Activated CD4-positive, alpha-beta memory T cell treated with anti-CD3 and anti-CD28 coated beads, Interleukin-2, amount 10 ng/mL, durations not matched to agents 7 days and 5 days (primary cell): Measurements from ENCODE around the gene FAM229A. TPM values are rescaled to one million over a fixed set of nuclear protein-coding genes. Genes with fewer than 3 reads are reported as not detected.

Experiments used
- CTCF ChIA-PET: fragments of 350-600 bp; sonication (Branson Sonifier 250); formaldehyde crosslinking; loops from one replicate; lab custom pipeline; 2021; ENCODE audit warnings: antibody characterized with exemption, inconsistent platforms; lab: Charles Lee
- POLR2A ChIA-PET: fragments of 350-600 bp; sonication (Branson Sonifier 250); formaldehyde crosslinking; loops from one replicate; lab custom pipeline; 2021; ENCODE audit warnings: antibody characterized with exemption; lab: Charles Lee
- DNase-seq: peaks from one replicate; pipeline ENCODE4 v3.0.0-alpha.2; 2020
- H3K27ac Mint-ChIP-seq: one replicate; pipeline ENCODE4 v1.8.0; 2021; ENCODE audit warnings: mild to moderate bottlenecking, mixed read lengths
- H3K27me3 Mint-ChIP-seq: one replicate; pipeline ENCODE4 v1.8.0; 2021; ENCODE audit warnings: mixed read lengths
- H3K36me3 Mint-ChIP-seq: one replicate; pipeline ENCODE4 v1.8.0; 2021; ENCODE audit warnings: low read depth, mixed read lengths
- H3K4me1 Mint-ChIP-seq: one replicate; pipeline ENCODE4 v1.8.0; 2021; ENCODE audit warnings: mixed read lengths
- H3K4me3 Mint-ChIP-seq: one replicate; pipeline ENCODE4 v1.8.0; 2021; ENCODE audit warnings: mild to moderate bottlenecking, mixed read lengths
- H3K9me3 Mint-ChIP-seq: one replicate; pipeline ENCODE4 v1.8.0; 2021; ENCODE audit warnings: mixed read lengths
- total RNA-seq, 2 experiments: library from RNA; stranded (reverse); gene quantifications; one replicate each; pipeline ENCODE4 v1.2.3, GENCODE V29; 2021

FAM229A gene
- total RNA-seq, 2 experiments from 2014 or later: 10.6 to 11.8 TPM

DNA sequence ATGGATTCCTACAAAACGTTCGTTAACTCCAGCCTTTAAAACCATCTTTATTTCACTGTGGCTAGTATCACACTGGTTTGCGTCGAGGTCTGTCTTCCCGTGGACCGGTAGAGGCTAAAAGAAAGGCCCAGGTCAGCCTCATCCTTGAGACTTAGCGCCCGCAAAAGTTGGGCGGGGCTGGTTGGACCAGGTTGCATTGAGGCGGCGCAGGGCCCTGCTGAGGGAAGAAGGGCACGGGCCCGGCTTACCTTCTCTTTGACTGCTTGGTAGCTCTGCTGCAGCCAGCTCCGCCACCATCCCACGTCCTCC lies 31.5 kb upstream of the FAM229A start:
- ChIA-PET POLR2A (interaction anchor here (0.8 to 2.0 kb wide), 13 partner anchors 12 to 380 kb away, joined by 3 to 11 read pairs (median 5); partner anchors contain the start of genes CCDC28B, IQCC, KHDRBS1 and MARCKSL1), CTCF (interaction anchor here (1.3 to 2.4 kb wide), 6 partner anchors 10 to 286 kb away, joined by 4 to 24 read pairs (median 6); partner anchors contain the start of gene KPNA6)
- H3K9me3 Mint-ChIP-seq: no peaks in the 10 kb centered on the region
- peak overlapping the region; percentile 100 for H3K4me3 Mint-ChIP-seq
- peaks cover 3% of the 10 kb centered on the region for H3K36me3 Mint-ChIP-seq
- H3K27me3 Mint-ChIP-seq: peaks cover 11% of the 10 kb centered on the region
- DNase-seq: peak; percentile 51
- peaks cover 30% of the 10 kb centered on the region for H3K4me1 Mint-ChIP-seq
- peak overlapping the region; percentile 98 for H3K27ac Mint-ChIP-seq

DNA sequence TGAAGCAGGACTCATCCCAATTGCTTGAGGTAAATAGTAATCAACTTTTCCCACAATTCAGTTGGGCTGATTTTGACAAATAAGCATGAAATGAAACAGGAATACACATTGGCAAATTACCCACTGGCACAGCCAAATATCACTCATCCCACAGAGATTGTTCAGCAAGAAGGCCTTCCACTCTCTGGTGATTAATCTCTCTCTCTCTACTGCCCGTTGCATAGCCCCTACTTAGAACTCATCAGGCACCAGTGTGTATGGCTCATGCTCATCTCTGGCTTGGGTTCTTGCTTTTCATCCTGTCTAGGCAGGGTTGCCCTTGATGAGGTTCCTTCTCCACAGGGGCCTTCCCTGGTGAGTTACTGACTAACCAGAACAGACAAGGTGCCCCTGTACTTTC lies 30.9 kb upstream of the FAM229A start:
- peaks cover 30% of the 10 kb centered on the region for H3K4me1 Mint-ChIP-seq

DNA sequence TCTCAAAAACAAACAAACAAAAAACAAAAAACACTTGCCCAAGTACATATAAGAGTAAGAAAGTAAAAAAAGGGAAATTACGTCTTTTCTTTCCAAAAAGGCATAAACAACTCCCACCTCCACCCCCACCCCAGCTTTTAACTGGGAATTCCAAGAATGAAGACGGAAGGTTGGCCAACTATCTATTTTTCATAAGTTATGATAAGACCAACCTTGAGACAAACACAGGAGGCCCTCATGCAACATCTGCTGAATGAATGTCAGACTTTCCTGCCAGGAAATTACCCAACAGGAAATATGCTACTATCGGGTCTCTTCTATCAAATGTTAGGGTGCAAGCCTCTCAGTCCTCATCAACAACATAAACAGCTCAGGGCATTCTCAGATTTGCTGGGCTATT lies 30.0 kb upstream of the FAM229A start:
- Mint-ChIP-seq H3K36me3 (peaks cover 3% of the 10 kb centered on the region), H3K9me3 (no peaks in the 10 kb centered on the region), H3K27me3 (peaks cover 5% of the 10 kb centered on the region), H3K4me1 (peaks cover 30% of the 10 kb centered on the region), H3K27ac (no peak overlapping the region), H3K4me3 (no peak overlapping the region)
- POLR2A ChIA-PET: interaction anchor here (1.0 to 1.4 kb wide), 2 partner anchors 137 to 152 kb away, joined by 3 read pairs; no protein-coding TSS in a partner anchor
- no peak for DNase-seq
- CTCF ChIA-PET: interaction anchor here (1.9 kb wide), 1 partner anchor 8 kb away, joined by 5 read pairs; no protein-coding TSS in a partner anchor

More for the DNA sequence above, 30.9 kb upstream of the FAM229A start:
- H3K36me3 Mint-ChIP-seq: peaks cover 3% of the 10 kb centered on the region
- POLR2A ChIA-PET: interaction anchor here (0.8 to 2.0 kb wide), 7 partner anchors 21 to 258 kb away, joined by 3 to 8 read pairs (median 3); partner anchors contain the start of gene RBBP4
- no peak for DNase-seq
- peak overlapping the region; percentile 100 for H3K4me3 Mint-ChIP-seq
- no peak overlapping the region for H3K27ac Mint-ChIP-seq
- no peaks in the 10 kb centered on the region for H3K9me3 Mint-ChIP-seq
- H3K27me3 Mint-ChIP-seq: peaks cover 8% of the 10 kb centered on the region
- CTCF ChIA-PET: interaction anchor here (1.3 to 1.9 kb wide), 2 partner anchors 8 to 20 kb away, joined by 4 to 5 read pairs; no protein-coding TSS in a partner anchor

DNA sequence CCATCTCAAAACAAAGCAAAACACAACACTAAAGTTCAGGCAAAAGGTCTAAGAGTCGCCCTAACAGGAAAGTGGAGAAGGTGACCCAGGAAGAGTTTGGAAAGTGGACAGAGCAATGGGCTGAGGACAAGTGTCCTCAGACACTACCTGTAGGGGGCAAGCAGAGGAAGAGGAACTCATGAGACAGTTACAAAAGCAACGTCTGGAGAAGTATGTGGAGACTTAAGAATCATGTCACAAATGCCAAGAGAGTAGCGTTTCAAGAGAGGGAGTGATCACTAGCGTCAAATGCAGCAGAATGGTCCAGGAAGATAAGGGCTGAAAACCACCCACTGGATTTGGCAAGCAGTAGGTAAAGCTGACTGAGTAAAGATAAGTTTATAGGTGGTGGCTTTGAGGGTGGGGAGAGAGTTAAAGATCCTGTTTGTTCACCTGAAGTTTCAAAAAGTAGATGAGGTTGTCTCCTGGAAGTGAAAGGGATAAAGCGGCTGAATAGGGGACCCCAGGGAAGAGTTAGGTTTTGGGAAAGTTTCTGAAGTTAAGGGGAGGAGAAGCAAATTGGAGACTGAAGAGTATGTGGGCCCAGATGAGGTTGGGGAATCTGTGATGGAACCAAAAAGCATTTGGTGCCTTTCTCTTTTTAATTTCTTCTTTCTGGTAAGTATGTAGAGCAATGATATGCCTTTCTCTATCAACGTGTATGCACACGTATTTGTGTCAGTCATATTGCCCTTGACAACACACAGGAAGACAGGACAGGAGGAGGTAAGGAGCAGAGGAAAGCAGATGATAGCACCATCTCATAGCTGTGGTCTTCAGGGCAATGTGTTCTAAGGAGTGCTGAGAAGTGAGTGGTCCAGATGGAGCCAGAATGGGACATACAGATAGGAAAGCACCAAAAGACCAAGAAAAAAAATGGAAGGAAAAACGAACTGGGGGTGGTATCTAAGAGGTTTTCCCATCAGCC lies 28.9 kb upstream of the FAM229A start:
- H3K27me3 Mint-ChIP-seq: no peaks in the 10 kb centered on the region
- POLR2A ChIA-PET: no interaction called here
- no peak overlapping the region for H3K4me3 Mint-ChIP-seq
- H3K36me3 Mint-ChIP-seq: peaks cover 11% of the 10 kb centered on the region
- CTCF ChIA-PET: interaction anchor here (1.9 kb wide), 1 partner anchor 10 kb away, joined by 5 read pairs; no protein-coding TSS in a partner anchor
- H3K9me3 Mint-ChIP-seq: no peaks in the 10 kb centered on the region
- no peak for DNase-seq
- H3K4me1 Mint-ChIP-seq: peaks cover 30% of the 10 kb centered on the region
- no peak overlapping the region for H3K27ac Mint-ChIP-seq

DNA sequence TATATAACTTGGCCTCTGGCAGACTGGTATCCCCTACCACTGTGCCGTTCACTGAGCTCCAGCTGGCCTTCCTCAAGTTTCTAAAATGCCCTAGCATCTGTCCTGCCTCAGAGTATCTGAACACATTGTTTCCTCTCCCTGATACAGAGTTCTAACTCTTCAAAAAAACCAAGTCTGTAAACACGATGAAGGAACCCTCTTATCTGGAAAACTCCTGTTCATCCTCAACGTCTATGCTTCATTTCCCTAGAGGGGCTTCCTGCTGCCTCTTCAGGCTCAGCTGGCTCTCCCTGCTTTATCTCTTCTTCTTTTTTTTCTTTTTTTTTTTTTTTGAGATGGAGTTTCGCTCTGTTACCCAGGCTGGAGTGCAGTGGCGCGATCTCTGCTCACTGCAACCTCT lies 26.4 kb upstream of the FAM229A start:
- ChIA-PET CTCF (no interaction called here), POLR2A (no interaction called here)
- Mint-ChIP-seq H3K36me3 (peaks cover 16% of the 10 kb centered on the region), H3K4me3 (no peak overlapping the region), H3K27me3 (no peaks in the 10 kb centered on the region), H3K9me3 (no peaks in the 10 kb centered on the region), H3K4me1 (peaks cover 14% of the 10 kb centered on the region), H3K27ac (no peak overlapping the region)
- DNase-seq: no peak

DNA sequence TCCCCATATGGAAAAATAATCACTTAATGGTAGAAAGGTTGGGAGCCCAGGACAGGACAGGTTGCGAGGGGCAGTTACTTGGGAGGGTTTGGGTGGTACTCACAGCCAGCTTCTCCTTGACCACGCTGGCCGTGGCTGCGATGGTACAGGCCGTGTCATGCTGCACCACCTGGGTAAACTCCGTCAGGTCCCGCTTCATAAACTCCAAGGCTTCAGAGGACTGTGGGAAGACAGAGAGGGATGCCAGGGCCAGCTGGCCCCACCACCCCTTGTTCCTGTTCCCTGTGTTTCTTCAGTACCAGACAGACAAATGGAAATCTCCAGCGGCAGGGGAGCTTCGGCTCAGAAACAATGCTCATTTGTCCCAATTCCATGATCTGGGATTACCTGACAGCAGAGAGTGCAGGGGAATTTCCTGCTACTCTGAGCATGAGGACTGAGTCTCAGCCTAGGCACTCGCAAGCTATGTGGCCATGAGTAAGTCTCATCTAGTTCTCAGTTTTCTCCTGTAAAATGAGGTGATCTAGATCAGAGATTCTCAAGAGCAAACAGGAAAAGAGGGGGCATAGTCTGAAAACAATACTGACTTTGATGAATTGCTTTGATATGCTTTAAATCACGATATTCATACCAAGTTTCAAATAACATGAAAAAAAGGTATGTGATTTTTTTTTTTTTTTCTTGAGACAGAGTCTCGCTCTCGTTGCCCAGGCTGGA lies 24.5 kb upstream of the FAM229A start:
- ChIA-PET POLR2A (no interaction called here), CTCF (interaction anchor here (0.6 to 1.5 kb wide), 3 partner anchors 13 to 211 kb away, joined by 3 to 4 read pairs (median 4); no protein-coding TSS in a partner anchor)
- Mint-ChIP-seq H3K9me3 (no peaks in the 10 kb centered on the region), H3K36me3 (peaks cover 25% of the 10 kb centered on the region), H3K27ac (no peak overlapping the region), H3K4me3 (no peak overlapping the region), H3K4me1 (no peaks in the 10 kb centered on the region), H3K27me3 (no peaks in the 10 kb centered on the region)
- DNase-seq: no peak

DNA sequence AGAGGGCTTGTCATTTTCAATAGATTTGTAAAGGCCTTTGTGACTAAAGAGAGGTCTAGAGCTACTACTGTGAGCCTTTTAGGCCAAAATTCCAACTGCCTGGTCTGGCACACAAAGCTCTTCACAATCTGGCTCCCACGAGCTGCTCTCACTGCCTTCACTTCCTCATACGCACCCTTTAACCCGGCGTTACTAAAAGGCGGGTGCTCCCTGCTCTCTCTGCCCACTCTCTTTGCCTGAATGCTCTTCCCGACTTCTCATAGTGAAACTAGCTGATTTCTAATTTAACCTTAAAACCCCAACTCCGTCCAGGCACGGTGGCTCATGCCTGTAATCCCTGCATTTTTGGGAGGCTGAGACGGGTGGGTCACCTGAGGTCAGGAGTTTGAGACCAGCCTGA lies 17.8 kb upstream of the FAM229A start:
- Mint-ChIP-seq H3K27me3 (no peaks in the 10 kb centered on the region), H3K9me3 (no peaks in the 10 kb centered on the region), H3K36me3 (peaks cover 56% of the 10 kb centered on the region), H3K27ac (no peak overlapping the region), H3K4me3 (no peak overlapping the region), H3K4me1 (no peaks in the 10 kb centered on the region)
- DNase-seq: no peak
- ChIA-PET POLR2A (no interaction called here), CTCF (interaction anchor here (1.0 kb wide), 1 partner anchor 21 kb away, joined by 3 read pairs; no protein-coding TSS in a partner anchor)

DNA sequence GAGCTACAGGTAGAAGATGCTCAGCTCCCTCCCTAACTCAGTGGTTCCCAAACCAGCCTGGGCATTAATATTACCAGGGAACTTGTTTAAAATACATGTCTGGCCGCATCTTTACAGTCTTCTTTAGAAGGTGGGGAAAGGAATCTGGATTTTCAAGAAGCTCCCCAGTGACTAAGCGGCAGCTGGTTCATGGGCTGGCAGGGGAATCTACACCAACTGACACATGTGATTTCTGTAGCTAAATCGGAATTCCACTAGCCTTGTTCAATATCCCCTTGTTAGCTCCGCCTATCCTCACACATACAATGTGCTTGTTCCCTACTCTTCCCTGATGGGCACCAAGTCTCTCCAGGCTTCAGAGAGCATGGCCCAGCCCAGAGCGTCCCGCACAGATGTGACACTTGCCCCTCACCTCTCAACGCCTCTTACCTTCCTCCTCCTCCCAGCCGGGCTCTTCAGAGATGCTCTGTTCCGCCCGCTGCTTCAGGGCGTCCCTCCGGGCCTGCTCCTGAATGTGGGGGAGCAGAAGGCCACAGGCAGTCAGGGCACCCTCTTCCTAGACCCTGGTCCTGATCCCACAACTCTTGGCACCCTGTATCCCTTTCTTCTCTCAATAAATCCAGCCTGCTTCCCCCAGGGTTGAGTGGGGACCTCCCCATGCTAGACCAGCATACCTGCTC lies 15.4 kb upstream of the FAM229A start:
- Mint-ChIP-seq H3K27me3 (no peaks in the 10 kb centered on the region), H3K36me3 (peaks cover 67% of the 10 kb centered on the region), H3K4me3 (no peak overlapping the region), H3K9me3 (no peaks in the 10 kb centered on the region), H3K27ac (no peak overlapping the region), H3K4me1 (peaks cover 6% of the 10 kb centered on the region)
- ChIA-PET CTCF (interaction anchor here (0.9 to 1.6 kb wide), 2 partner anchors 23 to 161 kb away, joined by 3 to 7 read pairs; no protein-coding TSS in a partner anchor), POLR2A (no interaction called here)
- no peak for DNase-seq

DNA sequence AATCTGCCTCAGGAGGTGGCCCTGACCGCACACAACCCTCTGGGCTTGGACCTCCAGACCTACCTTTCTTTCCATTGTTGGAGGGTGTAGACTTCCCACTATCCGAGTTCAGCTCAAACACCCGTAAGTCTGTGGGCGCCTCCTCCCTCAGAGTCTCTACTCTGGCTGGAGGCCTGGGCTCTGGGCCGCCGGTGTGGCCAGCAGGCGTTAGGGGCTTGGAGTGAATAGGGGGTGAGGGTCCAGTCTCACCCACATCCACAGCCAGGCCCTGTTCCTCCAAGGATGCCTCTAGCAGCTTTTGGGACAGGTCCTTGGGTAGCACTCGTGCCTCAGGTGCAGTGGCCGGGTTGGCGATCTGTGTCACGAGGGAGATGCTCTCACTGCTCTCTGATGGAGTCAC lies 13.9 kb upstream of the FAM229A start:
- no peaks in the 10 kb centered on the region for H3K27me3 Mint-ChIP-seq
- DNase-seq: no peak
- H3K36me3 Mint-ChIP-seq: peaks cover 63% of the 10 kb centered on the region
- no peaks in the 10 kb centered on the region for H3K9me3 Mint-ChIP-seq
- POLR2A ChIA-PET: no interaction called here
- H3K4me3 Mint-ChIP-seq: no peak overlapping the region
- H3K4me1 Mint-ChIP-seq: peaks cover 18% of the 10 kb centered on the region
- CTCF ChIA-PET: interaction anchor here (1.6 kb wide), 1 partner anchor 160 kb away, joined by 7 read pairs; no protein-coding TSS in a partner anchor
- no peak overlapping the region for H3K27ac Mint-ChIP-seq

DNA sequence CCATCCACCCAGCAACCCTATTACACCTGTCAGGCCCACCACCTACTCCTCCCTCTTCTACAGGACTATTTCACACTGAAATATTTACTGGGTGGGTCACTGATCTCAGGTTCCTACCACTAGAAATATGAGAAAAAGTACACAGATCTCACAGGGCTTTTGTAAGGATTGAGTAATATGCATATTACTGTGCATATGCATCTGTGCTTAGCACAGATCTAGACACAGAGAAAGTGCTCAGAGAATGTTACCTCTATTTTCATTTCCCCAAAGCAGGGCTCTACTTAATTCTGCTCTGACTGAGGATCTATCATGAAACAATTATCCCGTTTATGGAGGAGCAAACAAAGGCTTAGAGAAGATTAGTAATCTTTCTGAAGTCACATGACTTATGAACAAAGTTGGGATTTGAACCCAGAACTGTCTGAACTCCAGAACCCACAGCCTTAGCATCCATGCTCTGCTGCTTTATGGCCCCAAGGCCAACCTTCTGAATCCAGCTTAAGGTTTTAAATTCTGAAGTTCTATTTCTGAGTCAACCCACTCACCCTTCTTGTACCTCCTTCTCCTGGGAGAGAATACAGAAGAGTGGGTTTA lies 11.8 kb upstream of the FAM229A start:
- Mint-ChIP-seq H3K27me3 (no peaks in the 10 kb centered on the region), H3K9me3 (no peaks in the 10 kb centered on the region), H3K4me3 (no peak overlapping the region), H3K27ac (no peak overlapping the region), H3K36me3 (peaks cover 59% of the 10 kb centered on the region), H3K4me1 (peaks cover 18% of the 10 kb centered on the region)
- DNase-seq: no peak
- ChIA-PET CTCF (interaction anchor here (1.1 kb wide), 1 partner anchor 22 kb away, joined by 3 read pairs; no protein-coding TSS in a partner anchor), POLR2A (no interaction called here)

DNA sequence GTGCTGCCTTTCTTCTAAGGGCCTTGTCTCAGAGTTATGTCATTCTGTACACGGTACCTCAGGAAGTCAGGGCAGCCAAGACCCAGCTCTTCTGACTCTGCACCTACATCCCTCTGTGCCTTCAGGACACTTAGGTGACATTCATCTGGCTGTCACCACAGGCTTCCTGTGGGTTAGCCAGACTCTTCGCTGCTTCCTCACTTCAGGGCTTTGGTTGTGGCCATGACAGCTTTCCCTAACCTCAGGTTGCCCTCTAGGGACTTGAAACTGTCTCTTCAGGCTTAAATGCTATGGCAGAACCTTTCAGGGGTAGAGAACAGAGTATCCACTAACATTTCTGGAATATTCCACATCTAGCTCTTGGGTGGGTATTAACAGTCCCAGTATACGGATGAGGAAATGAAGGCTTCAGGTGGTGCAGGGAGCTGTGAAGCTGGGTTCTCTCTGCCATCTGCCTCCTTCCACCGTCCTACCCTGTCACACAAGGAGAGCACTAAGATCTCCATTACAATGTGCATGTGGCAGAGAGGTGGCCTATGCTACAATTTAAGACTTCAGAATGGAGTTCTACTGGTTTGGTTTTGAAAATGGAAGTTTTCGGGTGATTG lies 10.0 kb upstream of the FAM229A start:
- H3K27me3 Mint-ChIP-seq: no peaks in the 10 kb centered on the region
- H3K36me3 Mint-ChIP-seq: peaks cover 51% of the 10 kb centered on the region
- ChIA-PET POLR2A (interaction anchor here (0.6 to 1.8 kb wide), 17 partner anchors 12 to 319 kb away, joined by 3 to 11 read pairs (median 4); partner anchors contain the start of genes BSDC1, HDAC1, LCK and MARCKSL1), CTCF (interaction anchor here (0.6 to 2.2 kb wide), 14 partner anchors 12 to 222 kb away, joined by 3 to 36 read pairs (median 4); partner anchors contain the start of genes CCDC28B, IQCC and MARCKSL1)
- H3K4me1 Mint-ChIP-seq: peaks cover 18% of the 10 kb centered on the region
- H3K4me3 Mint-ChIP-seq: no peak overlapping the region
- H3K9me3 Mint-ChIP-seq: no peaks in the 10 kb centered on the region
- H3K27ac Mint-ChIP-seq: peak overlapping the region; percentile 33
- DNase-seq: peak; percentile 74
